ENCODE data around the gene INTS14.
A peak's percentile ranks its signal among the peaks of the same experiment; 100 is the strongest.
"Not testable (repeated sequence)": the region's sequence is repeated elsewhere in the genome, so short reads cannot be mapped to it uniquely, and the experiment has no call there.

The INTS14 gene

DNA sequence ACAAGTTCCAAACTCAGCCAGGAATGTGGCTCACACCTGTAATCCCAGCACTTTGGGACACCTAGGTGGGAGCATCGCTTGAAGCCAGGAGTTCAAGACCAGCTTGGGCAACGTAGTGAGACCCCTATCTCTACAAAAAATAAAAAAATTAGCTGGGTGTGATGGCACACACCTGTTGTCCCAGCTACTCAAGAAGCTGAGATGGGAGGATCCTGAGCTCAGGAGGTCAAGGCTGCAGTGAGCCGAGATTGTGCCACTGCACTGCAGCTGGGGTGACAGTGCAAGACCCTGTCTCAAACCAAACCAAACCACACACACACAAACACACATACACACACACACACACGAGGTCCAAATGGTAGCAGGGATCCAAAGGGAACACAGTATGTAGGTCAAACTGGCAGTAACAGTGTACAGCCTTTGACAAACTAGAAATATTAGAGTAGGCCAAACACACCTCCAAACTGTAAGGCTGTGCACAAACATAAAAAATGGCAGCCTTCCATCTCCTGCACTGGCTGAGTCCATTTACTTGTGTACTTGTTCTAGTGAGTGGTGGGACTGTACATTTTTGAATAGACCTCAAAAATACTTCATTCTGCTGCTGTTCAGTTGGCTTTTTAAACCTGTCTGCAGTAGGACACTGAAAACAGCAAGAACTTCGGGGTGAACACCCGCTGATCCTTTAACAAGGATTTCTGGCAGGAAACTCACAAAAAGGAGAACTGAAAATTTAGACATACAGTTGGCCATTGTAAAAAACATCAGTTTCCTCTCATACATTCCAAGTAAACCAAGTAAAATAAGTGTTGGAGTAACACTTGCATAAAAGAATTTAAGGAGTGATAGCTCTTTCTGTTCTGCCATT is 33.6 kb downstream of the INTS14 start:
- no peak for DNase-seq

DNA sequence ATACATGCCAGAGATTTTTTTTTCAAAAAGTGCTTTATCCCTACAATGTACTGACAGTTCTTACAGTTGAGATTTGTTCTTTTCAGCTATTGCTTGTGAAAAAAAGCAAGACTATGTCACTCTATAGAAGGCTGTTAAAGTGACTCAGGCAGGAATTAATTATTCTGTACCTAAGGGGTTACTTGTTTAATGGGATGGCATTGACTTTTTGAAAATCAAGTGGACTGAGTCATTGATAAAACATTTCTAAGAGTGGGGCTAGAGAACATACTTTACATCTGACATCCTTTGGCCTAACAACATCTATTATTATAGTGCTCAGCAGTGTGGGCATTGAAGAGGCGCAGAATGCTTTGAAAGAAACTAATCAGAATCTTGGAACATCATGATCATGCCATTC is 34.3 kb downstream of the INTS14 start:
- no peak for DNase-seq

DNA sequence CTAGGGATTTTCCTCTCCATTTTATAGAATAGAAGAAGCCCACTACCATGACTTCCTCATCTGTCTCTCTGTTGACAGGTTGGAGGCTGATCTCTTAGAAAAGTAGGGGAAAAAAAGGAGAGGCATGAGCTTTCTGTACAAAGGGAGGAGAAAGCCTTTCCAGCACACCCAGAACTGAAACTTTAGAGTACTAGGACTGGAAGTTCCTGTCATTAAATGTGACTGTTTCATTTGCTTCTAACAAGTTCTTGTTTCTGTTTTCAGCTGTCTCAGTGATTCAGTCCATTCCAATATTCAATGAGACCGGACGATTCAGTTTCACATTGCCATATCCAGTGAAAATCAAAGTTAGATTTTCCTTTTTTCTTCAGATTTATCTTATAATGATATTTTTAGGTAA is 39.0 kb downstream of the INTS14 start:
- DNase-seq = no peak

DNA sequence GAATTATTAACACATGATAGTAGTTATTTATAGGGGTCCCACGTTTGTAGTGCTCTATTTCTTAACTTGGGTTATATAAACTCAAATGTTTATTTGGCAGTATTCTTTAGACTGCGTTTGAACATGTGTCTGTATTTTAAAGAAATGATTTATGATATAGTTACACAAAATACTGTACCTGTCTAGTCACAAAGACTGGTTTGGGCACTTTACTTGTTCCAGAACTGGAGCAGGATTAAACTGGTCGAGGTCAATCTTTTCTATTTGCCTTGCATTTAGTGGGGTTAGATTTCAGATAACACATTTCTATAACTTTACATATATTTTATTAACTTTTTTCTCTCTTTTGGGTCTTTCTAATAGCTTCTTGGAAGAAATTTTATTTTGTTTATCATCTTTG is 41.2 kb downstream of the INTS14 start:
- DNase-seq = no peak

DNA sequence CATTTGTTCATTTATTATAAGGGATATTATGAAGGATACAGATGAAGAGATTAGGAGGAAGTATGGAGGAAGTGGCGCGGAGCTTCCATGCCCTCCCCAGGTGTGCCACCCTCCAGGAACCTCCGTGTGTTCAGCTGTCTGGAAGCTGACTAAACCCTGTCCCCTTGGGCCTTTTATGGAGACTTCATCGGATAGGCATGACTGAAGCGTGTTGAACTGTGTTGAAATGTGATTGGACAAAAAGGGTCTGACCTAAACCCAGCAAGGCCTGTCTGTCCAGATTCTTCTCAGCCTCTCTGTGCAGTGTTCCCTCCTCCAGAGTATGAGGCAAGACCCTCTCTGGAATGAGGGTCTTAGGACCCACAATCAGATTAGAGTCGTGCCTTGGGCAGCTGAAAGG is 49.0 kb downstream of the INTS14 start:
- DNase-seq = no peak

DNA sequence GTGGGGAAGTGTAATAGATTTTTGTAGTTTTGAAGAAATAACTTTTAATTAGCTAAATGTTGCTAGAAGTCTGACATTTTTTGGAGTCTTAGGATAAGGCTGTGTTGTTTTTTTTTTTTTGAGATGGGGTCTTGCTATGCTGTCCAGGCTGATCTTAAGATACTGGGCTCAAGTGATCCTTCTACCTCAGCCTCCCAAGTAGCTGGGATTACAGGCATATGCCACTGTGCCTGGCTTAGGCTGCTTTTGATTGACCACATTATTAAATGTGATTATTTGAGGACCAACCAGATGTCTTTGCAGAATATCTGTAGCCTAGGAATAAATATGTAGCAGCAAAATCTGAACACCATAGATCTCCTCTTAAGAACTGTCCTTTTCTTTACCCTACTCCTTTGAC is 51.0 kb downstream of the INTS14 start:
- DNase-seq = no peak

DNA sequence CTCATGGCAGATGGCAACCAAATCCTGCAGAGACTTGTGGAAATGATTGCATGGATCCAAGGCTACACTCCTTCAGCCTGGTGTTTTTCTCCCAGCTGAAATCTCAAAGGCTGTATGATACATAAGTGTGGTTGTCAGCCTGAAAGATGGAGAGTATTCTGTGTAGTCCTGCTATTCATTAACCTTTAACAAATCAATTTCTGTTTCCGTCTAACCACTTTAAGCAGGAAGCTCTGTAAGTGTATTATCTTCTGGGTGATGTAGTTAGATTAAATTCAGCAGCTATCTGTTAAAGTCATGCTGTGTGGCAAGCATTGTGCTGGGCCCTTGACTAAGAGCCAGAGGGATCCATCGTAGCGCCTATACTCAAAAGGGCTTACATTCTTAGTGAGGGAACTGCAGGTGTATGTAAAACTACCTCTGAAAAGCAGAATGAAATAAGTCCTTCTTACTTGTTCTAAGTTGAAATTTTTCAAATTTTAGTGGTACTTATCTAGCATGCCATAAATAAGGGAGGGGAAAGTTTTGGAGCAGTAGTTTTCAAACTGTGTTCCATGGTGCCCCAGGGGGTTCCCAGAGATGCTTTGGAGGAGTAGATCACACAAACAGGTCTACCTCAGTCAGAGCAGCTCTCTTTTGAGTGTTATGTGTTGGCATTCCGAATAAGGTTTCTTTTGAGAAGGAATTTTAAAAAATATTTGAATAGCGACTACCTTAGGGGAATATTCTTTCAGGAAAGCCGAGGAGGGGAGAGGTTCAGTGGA is 51.8 kb downstream of the INTS14 start:
- DNase-seq = no peak

DNA sequence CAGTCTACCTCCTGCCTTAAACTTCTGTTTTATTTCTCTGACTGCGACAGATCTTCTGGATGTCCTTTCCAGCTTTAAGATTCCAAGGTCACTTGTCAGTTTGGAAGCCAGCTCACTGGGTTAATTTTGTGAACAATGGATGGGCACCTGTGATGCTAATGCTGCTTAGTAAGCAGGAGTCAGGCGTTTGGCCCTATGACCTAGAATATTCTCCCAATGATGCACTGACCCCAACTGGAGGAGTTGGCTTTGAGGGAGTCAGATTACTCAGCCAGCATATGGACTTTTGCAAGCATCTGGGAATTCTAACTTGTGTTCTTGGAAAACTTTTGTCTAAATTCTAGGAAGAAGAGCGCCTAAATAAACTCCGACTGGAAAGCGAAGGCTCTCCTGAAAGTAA is 52.6 kb downstream of the INTS14 start:
- no peak for DNase-seq

DNA sequence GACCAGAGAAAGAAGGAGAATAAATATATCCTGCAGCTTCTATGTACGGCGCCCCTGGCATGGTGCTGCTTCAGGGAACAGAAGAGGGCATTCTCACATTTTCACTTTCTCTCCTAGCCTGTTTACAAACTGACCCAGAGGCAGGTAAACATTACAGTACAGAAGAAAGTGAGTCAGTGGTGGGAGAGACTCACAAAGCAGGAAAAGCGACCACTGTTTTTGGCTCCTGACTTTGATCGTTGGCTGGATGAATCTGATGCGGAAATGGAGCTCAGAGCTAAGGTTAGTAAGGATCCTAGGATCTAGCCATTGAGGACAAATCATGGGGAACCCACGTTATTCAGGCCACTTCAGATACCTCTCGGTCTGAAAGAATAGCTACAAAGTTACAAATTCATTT is 54.3 kb downstream of the INTS14 start:
- DNase-seq = no peak

DNA sequence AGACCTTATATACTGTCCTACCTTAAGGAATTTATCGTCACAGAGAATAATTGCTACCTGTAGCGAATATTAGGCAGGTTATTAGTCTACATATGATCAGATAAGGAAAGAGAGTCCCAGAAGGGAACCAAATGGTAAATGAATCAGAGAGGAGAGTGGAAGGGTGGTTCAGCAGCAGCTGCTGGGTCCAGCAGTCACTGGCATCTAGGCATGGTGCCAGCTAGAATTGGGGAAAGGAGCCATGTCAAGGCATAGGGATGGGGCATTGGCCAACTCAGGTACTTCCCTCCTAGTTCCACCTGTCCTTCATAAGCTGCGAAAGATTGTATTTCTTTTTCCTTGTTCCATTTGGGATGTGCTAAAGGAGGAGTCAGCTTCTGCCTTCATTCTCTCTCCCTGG is 57.2 kb downstream of the INTS14 start:
- no peak for DNase-seq

DNA sequence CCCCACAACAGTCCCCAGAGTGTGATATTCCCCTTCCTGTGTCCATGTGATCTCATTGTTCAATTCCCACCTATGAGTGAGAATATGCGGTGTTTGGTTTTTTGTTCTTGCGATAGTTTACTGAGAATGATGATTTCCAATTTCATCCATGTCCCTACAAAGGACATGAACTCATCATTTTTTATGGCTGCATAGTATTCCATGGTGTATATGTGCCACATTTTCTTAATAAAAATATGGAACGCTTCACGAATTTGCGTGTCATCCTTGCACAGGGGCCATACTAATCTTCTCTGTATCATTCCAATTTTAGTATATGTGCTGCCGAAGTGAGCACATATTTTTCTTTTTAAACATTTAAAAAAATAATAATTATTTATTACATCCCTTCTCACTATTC is 58.1 kb downstream of the INTS14 start:
- DNase-seq = not testable (repeated sequence)

DNA sequence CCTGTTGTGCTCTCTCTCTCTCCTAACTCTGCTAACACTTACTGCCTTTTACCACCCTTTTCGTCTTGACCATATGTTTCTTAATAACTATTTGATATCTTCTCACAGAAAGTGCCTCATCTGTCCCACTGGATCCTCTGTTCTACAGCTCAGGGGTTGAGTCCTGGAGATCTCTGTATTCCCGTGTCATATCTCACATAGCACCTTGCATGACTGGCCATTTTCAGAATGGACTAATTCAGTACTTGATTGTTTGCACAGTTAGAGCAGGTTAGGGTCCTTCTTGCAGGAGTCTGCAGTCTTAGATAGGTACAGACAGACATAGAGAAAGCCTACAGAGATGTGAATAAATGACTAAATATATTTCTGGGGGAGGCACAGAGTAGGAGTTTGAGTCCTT is 59.7 kb downstream of the INTS14 start:
- DNase-seq = no peak

DNA sequence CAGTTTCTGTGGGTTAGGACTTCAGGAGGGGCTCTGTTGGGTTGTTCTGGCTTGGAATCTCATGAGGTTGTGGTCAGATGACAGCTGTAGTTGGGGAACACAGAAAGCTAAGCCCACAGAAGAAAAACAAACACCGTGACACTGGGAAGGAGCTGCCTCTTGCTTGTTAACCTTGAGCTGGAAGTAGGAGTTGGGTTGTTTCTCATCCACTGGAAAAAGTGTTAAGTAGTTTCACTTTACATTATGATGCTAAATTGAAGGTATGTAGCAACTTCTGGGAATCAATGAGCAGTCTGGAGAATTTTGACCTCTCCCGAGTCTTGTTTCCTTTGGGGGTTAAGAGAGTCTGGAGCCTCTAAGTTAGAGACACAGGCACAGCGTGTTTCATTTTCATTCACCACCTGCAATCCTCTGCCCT is 60.2 kb downstream of the INTS14 start:
- no peak for DNase-seq

DNA sequence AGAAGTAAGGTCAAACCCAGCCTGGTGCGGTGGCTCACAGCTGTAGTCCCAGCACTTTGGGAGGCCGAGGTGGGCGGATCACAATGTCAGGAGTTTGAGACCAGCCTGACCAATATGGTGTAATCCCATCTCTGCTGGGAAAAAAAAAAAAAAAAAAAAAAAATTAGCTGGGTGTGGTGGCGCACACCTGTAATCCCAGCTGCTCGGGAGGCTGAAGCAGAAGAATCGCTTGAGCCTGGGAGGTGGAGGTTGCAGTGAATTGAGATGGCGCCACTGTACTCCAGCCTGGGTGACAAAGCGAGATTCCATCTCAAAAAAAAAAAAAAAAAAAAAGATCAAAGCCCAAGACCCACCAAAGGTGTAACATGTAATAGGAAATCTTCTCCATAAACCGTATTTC is 61.6 kb downstream of the INTS14 start:
- DNase-seq = not testable (repeated sequence)

DNA sequence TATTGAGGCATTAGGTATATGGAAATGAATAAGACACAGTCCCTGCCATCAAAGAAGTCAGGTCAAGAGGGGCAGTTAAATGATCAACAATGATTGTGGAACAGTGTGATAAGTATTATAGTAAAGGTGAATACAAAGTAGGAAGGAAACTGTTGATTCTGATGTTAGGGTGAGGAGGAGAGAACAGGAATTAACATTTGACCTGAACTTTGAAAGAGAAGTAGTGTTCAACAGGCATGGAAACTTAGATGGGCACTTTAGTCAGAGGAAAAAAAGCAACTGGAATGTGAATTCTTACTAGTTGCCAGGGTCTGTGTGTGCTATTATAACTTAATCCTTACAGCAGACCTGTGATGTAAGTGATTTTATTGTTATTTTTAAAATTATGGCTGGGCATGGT is 63.1 kb downstream of the INTS14 start:
- no peak for DNase-seq

DNA sequence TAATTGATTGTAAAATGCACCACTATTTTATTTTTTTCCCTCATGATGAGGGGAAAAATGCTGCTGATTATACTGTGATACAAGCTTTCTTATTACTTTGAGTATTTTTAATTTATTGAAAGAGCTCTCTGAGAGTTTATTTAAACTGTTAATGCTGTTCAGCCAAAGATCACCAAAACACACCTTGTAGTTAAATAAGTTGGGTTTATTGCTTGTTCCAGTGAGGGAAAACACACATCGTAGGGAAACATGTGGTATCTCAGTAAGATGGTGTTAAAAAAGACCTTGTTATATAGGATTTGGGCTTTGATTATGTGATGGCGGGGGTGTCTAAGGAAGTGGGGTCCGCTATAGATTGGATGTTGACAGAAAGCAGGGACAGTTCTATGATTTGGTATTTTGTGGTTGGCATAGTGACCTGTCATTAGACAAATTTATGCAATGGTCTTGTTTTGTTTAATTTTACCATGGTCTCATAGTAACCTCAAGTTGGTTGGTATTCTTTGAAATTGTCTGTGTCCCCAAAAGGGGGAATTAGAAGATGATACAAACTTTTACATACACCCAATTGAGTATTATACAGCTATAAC is 69.6 kb downstream of the INTS14 start:
- DNase-seq = no peak

DNA sequence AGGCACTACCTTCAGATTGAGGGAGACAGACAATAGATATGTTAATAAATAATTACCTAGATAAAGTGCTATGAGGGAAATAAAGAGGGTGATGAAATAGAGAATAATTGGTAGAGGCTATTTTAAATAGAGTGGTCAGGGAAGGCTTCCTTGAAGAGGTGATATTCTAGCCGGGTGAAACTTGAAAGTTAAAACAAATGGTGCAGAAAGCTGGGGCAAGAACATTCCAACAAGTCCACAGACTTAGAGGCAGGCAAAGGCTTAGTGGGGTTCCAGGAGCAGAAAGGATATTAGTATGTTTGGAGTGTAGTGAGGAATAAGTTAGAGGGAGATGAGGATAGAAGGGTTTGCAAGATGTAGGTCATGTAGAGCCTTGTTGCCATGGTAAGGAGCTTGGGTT is 70.6 kb downstream of the INTS14 start:
- DNase-seq = no peak

DNA sequence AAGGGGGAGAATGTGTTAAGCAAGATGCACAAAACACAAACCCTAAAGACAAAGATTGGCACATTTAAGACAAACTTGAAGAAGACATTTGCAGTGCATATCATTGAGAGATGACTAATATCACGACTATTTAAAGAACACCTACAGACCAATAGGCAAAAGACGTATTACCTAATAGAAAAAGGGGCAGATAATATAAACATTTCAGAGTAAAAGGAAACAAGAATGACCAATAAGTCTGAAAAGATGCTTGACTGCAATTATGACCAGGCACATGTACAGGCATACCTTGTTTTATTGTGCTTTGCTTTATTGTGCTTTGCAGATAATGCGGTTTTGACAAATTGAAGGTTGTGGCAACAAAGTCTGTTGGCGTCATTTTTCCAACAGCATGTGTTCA is 75.7 kb downstream of the INTS14 start:
- DNase-seq = no peak

DNA sequence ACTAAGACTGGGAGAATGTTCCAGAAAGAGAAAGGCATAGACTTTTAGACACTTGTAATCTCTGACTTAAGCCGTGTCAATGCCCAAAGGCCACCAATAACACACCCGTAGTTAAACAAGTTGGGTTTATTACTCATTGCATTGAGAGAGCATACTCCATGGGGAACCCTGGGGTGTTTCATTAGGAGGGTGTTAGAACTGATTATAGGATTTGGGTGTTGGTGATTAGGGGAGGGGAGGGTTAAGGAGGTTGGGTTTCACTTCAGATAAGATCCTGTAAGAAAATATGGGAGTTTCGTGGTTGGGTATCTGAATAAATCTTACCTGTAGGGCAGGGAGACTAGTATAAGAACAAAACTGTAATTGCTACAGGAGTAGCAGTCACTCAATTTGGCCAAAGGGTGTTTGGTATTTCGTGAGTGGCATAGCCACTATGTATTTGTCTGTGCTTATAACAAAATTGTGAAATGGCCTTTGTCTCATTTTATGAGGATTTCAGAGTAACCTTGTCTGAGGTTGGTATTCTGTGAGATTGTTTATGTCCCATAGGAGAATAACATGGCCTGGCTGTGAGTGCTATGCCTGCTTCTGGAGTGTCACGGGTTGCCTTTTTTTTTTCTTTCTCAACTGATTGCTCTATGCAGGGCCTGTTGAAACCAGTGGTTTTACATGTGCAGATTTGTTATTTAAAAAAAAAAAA is 77.7 kb downstream of the INTS14 start:
- DNase-seq = no peak

DNA sequence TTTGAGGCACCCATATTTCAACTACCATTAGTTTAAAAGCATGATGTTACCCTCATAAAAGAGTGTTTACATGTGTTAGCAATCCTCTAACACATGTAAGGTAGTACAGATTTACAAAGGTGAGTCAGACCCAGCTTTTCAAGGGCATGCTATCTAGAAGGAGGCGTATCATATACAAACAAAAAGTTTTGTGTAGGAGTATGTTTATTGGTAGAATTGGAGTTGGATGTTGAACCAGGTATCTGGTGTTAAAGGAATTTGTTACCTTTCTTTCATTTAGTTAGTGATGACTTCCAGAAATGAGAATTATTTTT is 78.2 kb downstream of the INTS14 start:
- DNase-seq = no peak

DNA sequence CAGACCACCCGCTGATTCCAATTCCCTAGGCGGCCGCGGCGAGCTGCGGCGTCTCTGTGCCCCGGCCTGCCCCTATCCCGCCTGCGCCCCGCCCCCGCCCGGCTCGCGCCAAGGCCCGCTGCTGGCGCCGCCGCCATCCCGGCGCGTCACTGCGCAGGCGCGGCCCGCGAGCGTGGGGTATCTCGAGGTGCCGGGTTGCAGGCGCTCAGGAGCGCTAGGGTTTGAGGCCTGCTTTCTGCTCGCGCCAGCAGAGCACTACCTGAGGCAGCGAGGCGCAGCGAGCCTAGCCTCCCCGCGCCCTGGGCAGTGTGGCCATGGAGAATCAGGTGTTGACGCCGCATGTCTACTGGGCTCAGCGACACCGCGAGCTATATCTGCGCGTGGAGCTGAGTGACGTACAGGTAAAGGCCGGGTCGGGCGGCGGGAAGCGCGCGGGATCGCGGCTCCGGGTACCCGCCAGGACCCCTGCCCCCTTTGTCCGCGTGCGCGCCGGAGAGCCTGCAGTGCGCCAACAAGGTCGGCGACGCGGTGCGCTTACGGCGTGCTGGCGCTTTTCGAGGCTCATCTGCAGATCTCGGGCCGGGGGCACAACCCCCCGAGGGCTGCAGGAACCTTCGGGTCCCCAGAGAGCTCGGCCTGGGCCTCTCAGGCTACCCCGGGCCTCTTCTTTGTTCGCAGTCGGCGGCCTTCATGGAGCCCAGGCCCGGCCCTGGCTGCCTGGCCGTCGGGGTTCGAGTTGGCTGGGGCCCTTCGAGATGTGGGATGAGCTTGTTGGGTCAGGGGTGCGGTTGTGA is 80.4 kb downstream of the INTS14 start, which contains the start of gene HACD3:
TSS of gene HACD3 (plus strand) at position 146 of the 794 bp plus-strand sequence. CDS start at position 315, 169 bp downstream.
- DNase-seq = peak; percentile 92

DNA sequence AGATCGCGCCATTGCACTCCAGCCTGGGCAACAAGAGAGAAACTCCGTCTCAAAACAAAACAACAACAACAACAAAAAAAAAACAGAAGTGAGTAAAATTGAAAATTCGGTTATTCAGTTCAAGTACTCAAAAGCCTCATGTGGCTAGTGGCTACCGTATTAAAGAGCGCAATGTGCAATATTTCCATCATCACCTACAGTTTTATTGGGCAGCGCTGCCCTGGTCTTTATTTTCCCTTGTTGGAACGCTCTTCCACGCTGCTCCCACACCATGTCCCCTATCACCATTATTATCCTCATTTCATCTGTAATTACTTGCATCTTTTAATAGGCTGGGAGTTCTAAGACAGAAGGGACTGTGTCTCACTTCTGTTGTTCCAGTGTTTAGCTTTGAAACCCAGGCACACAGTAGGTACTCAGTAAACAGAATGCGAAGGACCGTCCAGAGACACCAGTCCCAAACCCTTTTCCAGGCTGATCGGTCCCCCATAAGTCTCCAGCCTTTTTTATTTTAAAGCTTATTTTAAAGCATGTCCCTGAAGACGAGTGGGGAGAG is 81.1 kb downstream of the INTS14 start:
- no peak for DNase-seq

All from activated T-cell treated with anti-CD3 and anti-CD28 coated beads, Interleukin-2, amount 50 U/mL, for 1 hour (primary cell).